ENCODE measurements around the gene NLGN2. TPM values are rescaled to one million over a fixed set of nuclear protein-coding genes. Genes with fewer than 3 reads are reported as not detected.
A peak's percentile ranks its signal among the peaks of the same experiment; 100 is the strongest.

NLGN2 gene
- total RNA-seq, 4 donors from 2014 or later: 12.0 to 30.2 (median 19.0) TPM

GRCh38 chr17:7437950-7438614 lies 30.4 kb downstream of the NLGN2 start:
- Histone ChIP-seq H3K27me3 (peaks cover 0 to 96% (median 37%) of the 10 kb centered on the region in 4 donors), H3K9me3 (no peaks in the 10 kb centered on the region), H3K4me1 (peaks cover 57 to 71% (median 67%) of the 10 kb centered on the region in 4 donors), H3K27ac (replicated peaks in 1 of 4) (no peak overlapping the region), H3K4me3 (peak overlapping the region; percentile 42 to 62 (median 46)), H3K36me3 (no peaks in the 10 kb centered on the region)
- TF ChIP-seq POLR2A (IDR thresholded peaks at IDR 0.05; ENCODE audit: low read depth) (no peak), EP300 (IDR thresholded peaks at IDR 0.05) (no peak), CTCF (IDR thresholded peaks at IDR 0.05) (no peak), POLR2AphosphoS5 (IDR thresholded peaks at IDR 0.05) (no peak)
- intact Hi-C loops (cut with DNase I): loop anchor here (2.0 to 5.0 kb wide), 4 partner anchors 33 to 119 kb away; partner anchors contain the start of genes TMEM256 and TNFSF13
- DNase-seq (ENCODE audit: extremely low spot score): no peak
- WGBS: 27% methylated on average over 29 of the region's 48 CpGs

- Histone ChIP-seq H3K4me3 (peak overlapping the region; percentile 43 to 62 (median 46)), H3K36me3 (no peaks in the 10 kb centered on the region), H3K9me3 (no peaks in the 10 kb centered on the region), H3K27ac (replicated peaks in 1 of 4) (no peak overlapping the region), H3K27me3 (peaks cover 0 to 96% (median 37%) of the 10 kb centered on the region in 4 donors), H3K4me1 (peaks cover 57 to 71% (median 67%) of the 10 kb centered on the region in 4 donors)
- 59% methylated on average over 11 of the region's 11 CpGs for WGBS
- no peak for TF ChIP-seq CTCF (IDR thresholded peaks at IDR 0.05)
- intact Hi-C loops (cut with DNase I): loop anchor here (5.0 kb wide), 2 partner anchors 48 to 118 kb away; partner anchors contain the start of gene TNFSF13
- no peak for DNase-seq (ENCODE audit: extremely low spot score)
Observed at GRCh38 chr17:7438656-7439460, 31.2 kb downstream of the NLGN2 start.

DNA sequence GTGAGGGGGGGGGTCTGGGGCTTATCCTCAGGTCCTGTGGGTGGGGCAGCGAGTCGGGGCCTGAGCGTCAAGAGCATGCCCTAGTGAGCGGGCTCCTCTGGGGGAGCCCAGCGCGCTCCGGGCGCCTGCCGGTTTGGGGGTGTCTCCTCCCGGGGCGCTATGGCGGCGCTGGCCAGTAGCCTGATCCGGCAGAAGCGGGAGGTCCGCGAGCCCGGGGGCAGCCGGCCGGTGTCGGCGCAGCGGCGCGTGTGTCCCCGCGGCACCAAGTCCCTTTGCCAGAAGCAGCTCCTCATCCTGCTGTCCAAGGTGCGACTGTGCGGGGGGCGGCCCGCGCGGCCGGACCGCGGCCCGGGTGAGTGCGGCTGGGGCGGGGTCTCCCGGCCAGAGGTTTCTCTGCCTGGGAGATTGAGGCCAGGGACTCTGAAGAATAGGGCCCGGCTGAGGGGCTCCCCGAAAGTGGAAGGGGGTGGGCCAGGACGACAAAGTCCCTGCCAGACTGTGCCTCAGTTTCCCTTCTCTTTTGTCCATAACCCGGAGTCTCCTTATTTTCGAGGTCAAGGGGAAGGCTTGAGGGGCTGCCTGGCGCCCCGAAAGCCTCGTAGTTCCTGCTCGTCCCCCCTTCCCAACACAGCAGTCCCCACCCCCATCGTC lies 31.9 kb downstream of the NLGN2 start, which contains the start of gene FGF11:
Gene FGF11 (plus strand): TSS at position 51 of the 651 bp plus-strand sequence. CDS start 109 bp downstream, at position 160.
- Histone ChIP-seq H3K4me3 (peak within 1 kb of the TSS; percentile 43 to 62 (median 46)), H3K36me3 (no peaks in the 10 kb centered on the region), H3K4me1 (peaks cover 59 to 72% (median 67%) of the 10 kb centered on the region in 4 donors), H3K27me3 (peaks cover 0 to 97% (median 37%) of the 10 kb centered on the region in 4 donors), H3K27ac (replicated peaks in 1 of 4) (no peak within 1 kb of the TSS), H3K9me3 (no peaks in the 10 kb centered on the region)
- no peak for DNase-seq (ENCODE audit: extremely low spot score)
- intact Hi-C loops (cut with DNase I): loop anchor here (5.0 kb wide), 2 partner anchors 48 to 118 kb away; partner anchors contain the start of gene TNFSF13
- WGBS: 6% methylated on average over 20 of the region's 50 CpGs
- no peak for TF ChIP-seq POLR2AphosphoS5 (IDR thresholded peaks at IDR 0.05)
- TF ChIP-seq EP300 (IDR thresholded peaks at IDR 0.05): no peak
- no peak for TF ChIP-seq POLR2A (IDR thresholded peaks at IDR 0.05; ENCODE audit: low read depth)

DNA sequence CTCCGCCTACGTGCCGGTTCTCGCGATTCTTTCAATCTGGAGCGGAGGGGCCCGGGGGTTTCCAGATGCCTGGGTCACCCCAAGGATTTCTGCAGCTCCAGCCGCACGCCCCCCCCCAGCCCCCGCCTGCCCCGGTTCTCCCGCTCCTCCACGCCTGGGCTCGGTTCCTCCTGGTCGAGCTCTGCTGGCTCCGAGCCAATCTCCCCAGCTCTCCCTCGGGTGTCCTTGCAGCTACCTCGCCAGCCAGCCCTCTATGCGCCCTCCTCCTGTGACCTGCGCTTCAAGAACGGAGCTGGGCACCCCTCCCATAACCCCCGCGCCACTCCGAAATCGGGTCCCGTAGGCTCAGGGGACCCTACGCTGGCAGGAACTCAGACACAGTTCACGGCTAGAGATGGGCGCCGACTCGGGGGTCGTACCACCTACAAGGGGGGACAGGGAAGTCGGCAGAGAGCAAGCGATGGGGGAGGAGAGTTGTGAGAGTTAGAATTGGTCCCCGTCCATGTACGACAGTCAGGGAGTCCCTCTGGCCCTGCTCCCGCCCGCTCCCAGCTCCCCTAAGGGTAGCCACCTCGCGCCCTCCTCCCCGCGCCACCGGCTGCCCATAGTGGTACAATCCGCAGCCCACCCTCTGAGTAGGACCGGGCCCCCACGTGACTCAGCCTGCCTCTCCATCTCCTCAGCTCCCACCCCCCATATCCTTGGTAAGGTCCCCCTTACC lies 32.6 kb downstream of the NLGN2 start:
- intact Hi-C loops (cut with DNase I): no loop called here
- peaks cover 0 to 98% (median 43%) of the 10 kb centered on the region in 4 donors for H3K27me3 ChIP-seq
- no peaks in the 10 kb centered on the region for H3K9me3 ChIP-seq
- 7% methylated on average over 23 of the region's 46 CpGs for WGBS
- H3K36me3 ChIP-seq: no peaks in the 10 kb centered on the region
- H3K4me1 ChIP-seq: peaks cover 64 to 72% (median 68%) of the 10 kb centered on the region in 4 donors
- DNase-seq (ENCODE audit: extremely low spot score): no peak
- H3K4me3 ChIP-seq: peak overlapping the region; percentile 37 to 48 (median 40)
- TF ChIP-seq EP300 (IDR thresholded peaks at IDR 0.05): no peak
- TF ChIP-seq CTCF (IDR thresholded peaks at IDR 0.05): no peak
- TF ChIP-seq POLR2A (IDR thresholded peaks at IDR 0.05; ENCODE audit: low read depth): no peak
- TF ChIP-seq POLR2AphosphoS5 (IDR thresholded peaks at IDR 0.05): no peak
- no peak overlapping the region for H3K27ac ChIP-seq (replicated peaks in 1 of 4)
